Caki2 (cell line): ENCODE data around the gene RETREG1. TPM values are rescaled to one million over a fixed set of nuclear protein-coding genes. Genes with fewer than 3 reads are reported as not detected.

Experiments used
- DNase-seq: peaks from one replicate; pipeline ENCODE4 v3.0.0-alpha.2; 2015; ENCODE audit warnings: low read depth
- in situ Hi-C: cut with HindIII; loops from 2 replicates; pipeline ENCODE4 v1.10.0; 2016; ENCODE audit warnings: low sequenced_read_pairs, low pct_unique_long_range_greater_than_20kb, mixed read lengths
- total RNA-seq: library from RNA; depleted of rRNA; stranded (reverse); fragments of >200 nt; shearing (Covaris generic); gene quantifications from 2 replicates; pipeline ENCODE4 v1.2.3, GENCODE V29; 2014; ENCODE audit warnings: low replicate concordance

Gene RETREG1
- total RNA-seq, 1 experiment from 2014 or later = 9.5 TPM

GRCh38 chr5:16508730-16509531, 107.9 kb downstream of the RETREG1 start:
- in situ Hi-C loops = no loop called here
- peak; percentile 95 for DNase-seq

GRCh38 chr5:16507716-16508115, 109.1 kb downstream of the RETREG1 start:
- no peak for DNase-seq
- in situ Hi-C loops = no loop called here

DNA sequence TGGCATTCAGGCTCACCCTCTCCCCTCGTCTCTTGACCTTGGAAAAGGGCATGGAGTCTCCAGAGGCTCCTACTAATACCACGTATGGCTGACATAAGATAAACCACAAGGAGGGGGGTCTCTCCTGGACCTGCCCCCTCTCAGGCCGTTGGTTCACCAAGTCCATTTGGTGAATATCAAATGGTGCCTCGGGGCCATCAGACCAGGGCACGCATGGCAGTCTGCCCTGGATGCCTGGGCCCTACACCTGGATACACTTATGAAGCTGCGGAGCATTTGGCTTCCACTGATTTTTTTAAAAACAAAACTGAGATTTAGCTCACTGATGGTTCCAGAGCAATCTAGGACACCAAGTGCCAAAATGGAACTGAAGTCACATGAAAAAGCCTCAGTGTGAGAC, 110.9 kb downstream of the RETREG1 start:
- no peak for DNase-seq
- in situ Hi-C loops = no loop called here

- in situ Hi-C loops = no loop called here
- DNase-seq = no peak
Measured at GRCh38 chr5:16505140-16505891, 111.5 kb downstream of the RETREG1 start.

- no peak for DNase-seq
- in situ Hi-C loops = no loop called here
Measured at GRCh38 chr5:16504571-16504970, 112.2 kb downstream of the RETREG1 start.

DNA sequence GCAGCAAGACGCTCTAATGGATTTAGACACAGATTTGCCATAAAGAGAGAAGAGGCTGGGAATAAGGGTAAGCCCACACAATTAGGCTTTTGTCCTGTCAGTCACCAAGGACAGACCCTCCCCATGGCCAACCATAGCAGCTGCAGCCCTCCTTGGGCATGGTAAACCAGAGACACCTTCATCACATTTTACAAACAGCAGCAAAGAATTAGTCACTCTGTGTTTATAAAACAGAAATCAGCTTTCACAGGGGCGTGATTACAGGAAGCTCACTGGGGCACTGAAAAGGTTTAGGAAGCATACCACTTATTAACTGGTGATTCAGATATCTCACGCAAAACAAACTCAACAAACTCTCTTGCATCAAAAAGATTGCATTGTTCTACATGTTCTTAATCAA, 113.9 kb downstream of the RETREG1 start:
- peak; percentile 74 for DNase-seq
- in situ Hi-C loops = no loop called here

GRCh38 chr5:16500024-16500423, 116.8 kb downstream of the RETREG1 start:
- in situ Hi-C loops = no loop called here
- no peak for DNase-seq

- in situ Hi-C loops = no loop called here
- DNase-seq = no peak
Measured at GRCh38 chr5:16497546-16497945, 119.3 kb downstream of the RETREG1 start.

GRCh38 chr5:16493261-16493660, 123.5 kb downstream of the RETREG1 start:
- DNase-seq = no peak
- in situ Hi-C loops = no loop called here

DNA sequence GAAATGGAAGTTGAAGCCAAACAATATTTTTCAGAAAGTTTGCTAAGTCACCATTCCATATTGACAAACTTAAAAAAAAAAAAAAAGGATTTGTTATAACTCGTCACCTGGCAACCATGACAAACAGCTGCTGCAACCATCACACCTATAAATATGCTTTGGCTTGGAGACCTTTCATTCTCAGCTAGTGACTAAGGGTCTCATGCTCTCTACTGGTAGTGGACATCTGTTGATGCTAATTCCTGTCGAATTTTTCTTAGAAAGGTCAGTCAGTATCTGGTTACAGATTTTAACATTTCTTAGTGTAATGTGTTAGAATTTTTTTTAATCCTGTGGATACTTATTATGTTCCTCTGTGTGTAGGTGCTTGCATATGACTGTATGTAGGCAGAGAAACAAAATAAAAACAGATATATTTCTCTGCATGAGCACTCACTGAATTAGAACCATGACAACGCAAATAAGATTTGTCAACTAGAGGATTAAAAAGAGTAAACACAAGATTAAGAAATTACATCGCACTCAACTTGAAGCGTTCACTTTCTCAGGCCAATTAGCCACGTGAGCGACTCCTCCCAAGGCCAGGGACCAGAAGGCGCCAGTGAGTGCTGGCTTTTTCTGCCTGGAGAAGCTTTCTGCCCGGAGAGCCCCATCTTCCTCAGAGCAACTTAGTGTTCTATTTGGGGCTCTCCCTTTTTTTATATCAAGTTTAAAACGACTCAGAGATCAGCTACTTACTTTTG, 124.2 kb downstream of the RETREG1 start:
- in situ Hi-C loops = no loop called here
- DNase-seq = peak; percentile 63

DNA sequence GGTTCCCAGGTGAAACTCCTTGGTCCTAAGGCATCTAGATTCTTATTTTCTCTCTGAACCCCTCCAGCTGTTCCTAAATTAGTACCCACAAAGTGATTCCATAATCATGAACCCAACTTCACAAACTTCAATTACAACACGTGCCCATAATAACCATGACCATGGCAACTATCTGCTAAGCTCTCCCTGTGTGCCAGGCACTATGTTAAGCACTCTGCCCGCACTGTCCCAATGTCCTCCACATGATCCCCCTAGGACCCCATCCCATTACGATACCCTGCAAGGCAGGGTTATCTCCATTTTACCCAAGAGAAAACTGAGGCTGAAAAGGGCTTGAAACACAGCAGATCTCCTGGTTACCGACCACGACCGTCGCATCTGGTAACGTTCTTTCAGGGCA, 125.9 kb downstream of the RETREG1 start:
- in situ Hi-C loops = no loop called here
- no peak for DNase-seq

GRCh38 chr5:16489322-16489791, 127.4 kb downstream of the RETREG1 start:
- DNase-seq = peak; percentile 47
- in situ Hi-C loops = no loop called here

- in situ Hi-C loops = no loop called here
Measured at GRCh38 chr5:16487456-16487855, 129.3 kb downstream of the RETREG1 start.

DNA sequence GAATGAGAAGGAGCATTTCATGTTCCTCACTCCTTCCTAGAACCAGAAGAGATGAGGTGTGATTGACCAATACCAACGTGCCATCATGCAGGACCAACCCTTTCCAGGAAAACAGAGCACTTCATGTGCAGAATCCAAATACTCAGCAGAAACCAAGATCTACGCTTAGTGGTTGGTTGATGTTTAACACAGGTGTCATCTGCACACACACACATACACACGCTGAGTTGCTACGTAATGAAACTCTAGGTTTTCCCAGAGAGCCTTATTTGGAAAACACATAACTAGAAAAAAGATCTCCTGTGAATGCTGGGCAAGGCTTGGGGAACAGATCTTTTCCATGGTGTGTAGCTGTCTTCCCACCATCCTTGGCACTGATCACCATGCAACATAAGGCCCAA, 130.1 kb downstream of the RETREG1 start:
- in situ Hi-C loops = no loop called here
- peak; percentile 50 for DNase-seq

More at GRCh38 chr5:16487456-16487855, 129.3 kb downstream of the RETREG1 start:
- DNase-seq = no peak

GRCh38 chr5:16485656-16486055, 131.1 kb downstream of the RETREG1 start:
- no peak for DNase-seq
- in situ Hi-C loops = no loop called here

GRCh38 chr5:16484081-16484480, 132.7 kb downstream of the RETREG1 start:
- DNase-seq = no peak
- in situ Hi-C loops = no loop called here

GRCh38 chr5:16483361-16483760, 133.4 kb downstream of the RETREG1 start:
- no peak for DNase-seq
- in situ Hi-C loops = no loop called here

GRCh38 chr5:16482891-16483290, 133.9 kb downstream of the RETREG1 start:
- in situ Hi-C loops = no loop called here
- no peak for DNase-seq
